IMR-90 (cell line): ENCODE measurements around the gene NET1. TPM values are rescaled to one million over a fixed set of nuclear protein-coding genes. Genes with fewer than 3 reads are reported as not detected.

Experiments used
- ATAC-seq: fragments of 200-7000 bp; cut with Tn5 transposase; 2 replicates; pipeline ENCODE4 v1.9.1; 2020; ENCODE audit warnings: low read depth, mild to moderate bottlenecking, moderate library complexity
- BruUV-seq: library from RNA; stranded (reverse); fragments of 400-500 nt; replicated peaks from 2 replicates; lab custom pipeline; 2021; lab: Mats Ljungman, UMichigan
- CTCF ChIA-PET: fragments of 300-600 bp; formaldehyde crosslinking; extraction: SDS; loops from one replicate; lab custom pipeline; 2021; ENCODE audit warnings: antibody characterized with exemption; lab: Yijun Ruan, JAX
- POLR2A ChIA-PET: fragments of 300-600 bp; sonication (Branson Sonifier 250); formaldehyde crosslinking; loops from one replicate; lab custom pipeline; 2022; ENCODE audit warnings: antibody characterized with exemption; ENCODE audit not compliant: unreplicated experiment; lab: Charles Lee
- DNase-seq: peaks from one replicate; pipeline ENCODE4 v3.0.0; 2013
- H2AFZ ChIP-seq: replicated peaks from 2 replicates; pipeline ENCODE3; 2013; ENCODE audit warnings: low read length, mild to moderate bottlenecking; ENCODE audit not compliant: poor library complexity
- H2AK5ac ChIP-seq: 2 replicates; pipeline ENCODE4 v1.6.1; 2013; ENCODE audit warnings: low read depth, low read length, inconsistent platforms
- H2AK9ac ChIP-seq: replicated peaks from 2 replicates; pipeline ENCODE3; 2013; ENCODE audit warnings: mild to moderate bottlenecking, low read depth, low read length, moderate library complexity; ENCODE audit not compliant: poor library complexity
- H2BK120ac ChIP-seq: 2 replicates; pipeline ENCODE4 v1.6.1; 2013; ENCODE audit warnings: low read depth, low read length, inconsistent platforms
- H2BK15ac ChIP-seq: 3 replicates; pipeline ENCODE4 v1.6.1; 2013; ENCODE audit warnings: low read depth, low read length, inconsistent platforms
- H2BK20ac ChIP-seq: 2 replicates; pipeline ENCODE4 v1.6.1; 2013; ENCODE audit warnings: low read depth, mild to moderate bottlenecking, inconsistent platforms, low read length, moderate library complexity
- H2BK5ac ChIP-seq: 2 replicates; pipeline ENCODE4 v1.6.1; 2013; ENCODE audit warnings: mild to moderate bottlenecking, low read depth, low read length, inconsistent platforms; ENCODE audit not compliant: poor library complexity, severe bottlenecking
- H3K14ac ChIP-seq: replicated peaks from 2 replicates; pipeline ENCODE4 v1.6.1; 2013; ENCODE audit warnings: low read depth, low read length, inconsistent platforms
- H3K18ac ChIP-seq: 2 replicates; pipeline ENCODE4 v1.6.1; 2013; ENCODE audit warnings: low read depth, low read length, control low read depth
- H3K23ac ChIP-seq: 2 replicates; pipeline ENCODE4 v1.6.1; 2013; ENCODE audit warnings: low read depth, low read length, inconsistent platforms
- H3K27ac ChIP-seq: 2 replicates; pipeline ENCODE4 v1.5.1; 2013; ENCODE audit warnings: mild to moderate bottlenecking, control low read depth, low read length; ENCODE audit not compliant: insufficient read depth
- H3K27me3 ChIP-seq: 2 replicates; pipeline ENCODE4 v1.6.1; 2013; ENCODE audit warnings: low read length; ENCODE audit not compliant: control insufficient read depth, insufficient read depth
- H3K36me3 ChIP-seq: 2 replicates; pipeline ENCODE4 v1.6.1; 2013; ENCODE audit warnings: low read length, mixed read lengths; ENCODE audit not compliant: control insufficient read depth, insufficient read depth
- H3K4ac ChIP-seq: 2 replicates; pipeline ENCODE4 v1.6.1; 2013; ENCODE audit warnings: low read depth, low read length, inconsistent platforms
- H3K4me1 ChIP-seq: 2 replicates; pipeline ENCODE4 v1.6.1; 2013; ENCODE audit warnings: low read length, mixed read lengths; ENCODE audit not compliant: control insufficient read depth, insufficient read depth
- H3K4me2 ChIP-seq: 2 replicates; pipeline ENCODE4 v1.6.1; 2013; ENCODE audit warnings: low read depth, mild to moderate bottlenecking, control low read depth, low read length, moderate library complexity
- H3K4me3 ChIP-seq: 2 replicates; pipeline ENCODE4 v1.5.1; 2013; ENCODE audit warnings: low read depth, mild to moderate bottlenecking, control low read depth, low read length, moderate library complexity; ENCODE audit not compliant: insufficient read depth
- H3K56ac ChIP-seq: 2 replicates; pipeline ENCODE4 v1.6.1; 2013; ENCODE audit warnings: low read length, inconsistent platforms; ENCODE audit not compliant: insufficient read depth; ENCODE audit errors: extremely low read depth
- H3K79me1 ChIP-seq, 2 experiments: 2 replicates each; pipeline ENCODE4 v1.6.1; 2013; ENCODE audit warnings: low read length in 2 of 2, inconsistent platforms in 1 of 2, low read depth in 1 of 2
- H3K9ac ChIP-seq: 2 replicates; pipeline ENCODE4 v1.6.1; 2013; ENCODE audit warnings: low read depth, low read length, control low read depth
- H3K9me1 ChIP-seq: 2 replicates; pipeline ENCODE4 v1.6.1; 2013; ENCODE audit warnings: low read length, inconsistent platforms; ENCODE audit not compliant: insufficient read depth
- H3K9me3 ChIP-seq: 2 replicates; pipeline ENCODE4 v1.6.1; 2013; ENCODE audit warnings: low read length; ENCODE audit not compliant: control insufficient read depth, insufficient read depth
- H4K20me1 ChIP-seq: 2 replicates; pipeline ENCODE4 v1.6.1; 2013; ENCODE audit warnings: low read length, inconsistent platforms; ENCODE audit not compliant: insufficient read depth
- H4K5ac ChIP-seq: 2 replicates; pipeline ENCODE4 v1.6.1; 2013; ENCODE audit warnings: mild to moderate bottlenecking, low read depth, low read length, control low read depth
- H4K8ac ChIP-seq, 2 experiments: 2 replicates each; pipeline ENCODE4 v1.6.1; 2013; ENCODE audit warnings: low read depth in 2 of 2, low read length in 2 of 2, control low read depth in 1 of 2, inconsistent platforms in 1 of 2
- H4K91ac ChIP-seq: 2 replicates; pipeline ENCODE4 v1.6.1; 2013; ENCODE audit warnings: low read depth, low read length, inconsistent platforms; ENCODE audit not compliant: insufficient read depth
- CEBPB ChIP-seq: IDR thresholded peaks from 2 replicates; pipeline ENCODE4 v1.6.1; 2012; ENCODE audit warnings: low read depth, low read length, improper control_type of control experiment
- RFX5 ChIP-seq: IDR thresholded peaks from 2 replicates; pipeline ENCODE4 v1.8.0; 2012; ENCODE audit warnings: low read depth, mild to moderate bottlenecking, low read length, moderate library complexity
- WGBS, 2 experiments: methylation state at CpG; one replicate each; pipeline versions ENCODE4 v1.1.5 to v1.1.7; 2013; ENCODE audit warnings: missing lambda C conversion rate in 2 of 2; ENCODE audit not compliant: insufficient read length in 1 of 2; ENCODE audit errors: extremely low coverage in 2 of 2; 5-methylcytosine and 5-hydroxymethylcytosine counted together
- dilution Hi-C: fragments of 300-500 bp; cut with HindIII; formaldehyde crosslinking; loops from one replicate; pipeline ENCODE4 v1.14.3; 2018; ENCODE audit warnings: low sequenced_read_pairs; ENCODE audit not compliant: unreplicated experiment
- in situ Hi-C: fragments of 300-500 bp; cut with MboI; formaldehyde crosslinking; loops from 3 replicates; pipeline ENCODE4 v1.14.3; 2019; ENCODE audit warnings: low sequenced_read_pairs, inconsistent platforms, mixed read lengths
- intact Hi-C: fragments of 100-400 bp; cut with micrococcal nuclease; formaldehyde crosslinking; loops from 2 replicates; pipeline ENCODE4 v1.10.0; 2022
- polyA plus RNA-seq, 3 experiments: library from polyadenylated mRNA; depleted of rRNA; stranded (reverse); fragments of >200 nt; gene quantifications; 2 replicates each; pipeline ENCODE4 v1.2.3, GENCODE V29; 2012; ENCODE audit warnings: low replicate concordance in 1 of 3
- total RNA-seq: library from RNA; depleted of rRNA; stranded (reverse); fragments of >200 nt; gene quantifications from 2 replicates; pipeline ENCODE4 v1.2.3, GENCODE V29; 2012

The NET1 gene
- total and polyA plus RNA-seq, 2 of the 4 experiments (the other 2 are of a cell fraction), result 20.0 to 54.7 TPM

- no peaks in the 10 kb centered on the region for H3K36me3 ChIP-seq
- dilution Hi-C loops (no loop called here), in situ Hi-C loops (no loop called here), intact Hi-C loops (no loop called here)
- H3K14ac ChIP-seq, result no peak overlapping the region; the same call in 1 of the 2 replicates
- no peaks in the 10 kb centered on the region for H3K79me1 ChIP-seq
- H2AK5ac ChIP-seq, result no peak overlapping the region
- peak overlapping the region; percentile 42 for H2AK9ac ChIP-seq
- peaks cover 10% of the 10 kb centered on the region; the same call in 1 of the 2 replicates for H3K27me3 ChIP-seq
- H2BK15ac ChIP-seq, result no peak overlapping the region
- no peaks in the 10 kb centered on the region for H3K4me1 ChIP-seq
- H4K5ac ChIP-seq, result no peak overlapping the region
- H4K8ac ChIP-seq, result no peak overlapping the region
- H2BK5ac ChIP-seq, result no peak overlapping the region
- H3K56ac ChIP-seq, result no peak overlapping the region
- BruUV-seq, result no TSS peak
- no peak overlapping the region for H3K4me2 ChIP-seq
- ChIA-PET CTCF (interaction anchor here (2.2 kb wide), 1 partner anchor 138 kb away, joined by 6 read pairs; no protein-coding TSS in a partner anchor), POLR2A (no interaction called here)
- no peak overlapping the region for H2BK120ac ChIP-seq
- ATAC-seq (no peak), DNase-seq (no peak)
- no peaks in the 10 kb centered on the region for H4K20me1 ChIP-seq
- H3K23ac ChIP-seq, result no peak overlapping the region; the same call in 1 of the 2 replicates
- H3K9me3 ChIP-seq, result peaks cover 2% of the 10 kb centered on the region
- H2AFZ ChIP-seq, result no peak overlapping the region
- H3K27ac ChIP-seq, result no peak overlapping the region
- no peak overlapping the region for H4K91ac ChIP-seq
- TF ChIP-seq CEBPB, result no peak
- no peak for TF ChIP-seq RFX5
- no peak overlapping the region for H3K4me3 ChIP-seq
- H2BK20ac ChIP-seq, result no peak overlapping the region
- 0 out of 2 replicates have a peak, but pooled peaks cover 3% of the 10 kb centered on the region for H3K9me1 ChIP-seq
- H3K4ac ChIP-seq, result no peak overlapping the region
- H3K9ac ChIP-seq, result no peak overlapping the region
- no peak overlapping the region for H3K18ac ChIP-seq
- 76% methylated on average over 4 of the region's 14 CpGs; no CpG with 5 or more reads in 1 of the 2 experiments for WGBS, 2 experiments
Observed at GRCh38 chr10:5485290-5485689, 72.9 kb downstream of the NET1 start.
